ENCODE data around the gene FUT8.
A peak's percentile ranks its signal among the peaks of the same experiment; 100 is the strongest.

Gene FUT8

DNA sequence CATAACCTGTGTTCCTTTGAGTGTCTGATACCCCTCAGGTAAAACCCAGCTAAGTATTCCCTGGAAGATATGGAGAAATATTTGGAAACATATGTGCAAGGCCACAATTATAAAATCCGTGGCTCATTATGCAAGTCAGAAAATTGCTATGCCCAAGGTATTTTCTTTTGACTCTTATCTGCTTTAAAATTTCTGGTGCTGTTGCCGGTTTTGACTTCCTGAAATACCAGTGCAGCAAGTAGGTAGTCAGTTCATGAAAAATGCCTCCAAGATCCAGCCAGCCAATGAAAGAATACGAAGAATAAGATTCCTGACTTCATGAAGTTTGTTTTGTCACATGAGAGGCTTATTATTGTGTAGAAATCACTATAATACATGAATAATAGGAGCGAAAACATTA, 20.2 kb upstream of the FUT8 start:
- no peaks in the 10 kb centered on the region for H3K36me3 ChIP-seq (ENCODE audit: insufficient read depth, low read length)
- no peaks in the 10 kb centered on the region for H3K4me1 ChIP-seq (ENCODE audit: insufficient read depth, low read length)
- 93% methylated on average over 4 of the region's 4 CpGs for WGBS
- no peak overlapping the region for H3K27ac ChIP-seq (ENCODE audit: low read depth, low read length)
- H3K27me3 ChIP-seq (ENCODE audit: insufficient read depth, low read length) = no peaks in the 10 kb centered on the region
- H3K9me3 ChIP-seq (ENCODE audit: insufficient read depth, low read depth, low read length) = peaks cover 21% of the 10 kb centered on the region
- no peak overlapping the region for H3K9ac ChIP-seq (ENCODE audit: low read depth, low read length)
- H3K4me3 ChIP-seq (ENCODE audit: low read length) = no peak overlapping the region

DNA sequence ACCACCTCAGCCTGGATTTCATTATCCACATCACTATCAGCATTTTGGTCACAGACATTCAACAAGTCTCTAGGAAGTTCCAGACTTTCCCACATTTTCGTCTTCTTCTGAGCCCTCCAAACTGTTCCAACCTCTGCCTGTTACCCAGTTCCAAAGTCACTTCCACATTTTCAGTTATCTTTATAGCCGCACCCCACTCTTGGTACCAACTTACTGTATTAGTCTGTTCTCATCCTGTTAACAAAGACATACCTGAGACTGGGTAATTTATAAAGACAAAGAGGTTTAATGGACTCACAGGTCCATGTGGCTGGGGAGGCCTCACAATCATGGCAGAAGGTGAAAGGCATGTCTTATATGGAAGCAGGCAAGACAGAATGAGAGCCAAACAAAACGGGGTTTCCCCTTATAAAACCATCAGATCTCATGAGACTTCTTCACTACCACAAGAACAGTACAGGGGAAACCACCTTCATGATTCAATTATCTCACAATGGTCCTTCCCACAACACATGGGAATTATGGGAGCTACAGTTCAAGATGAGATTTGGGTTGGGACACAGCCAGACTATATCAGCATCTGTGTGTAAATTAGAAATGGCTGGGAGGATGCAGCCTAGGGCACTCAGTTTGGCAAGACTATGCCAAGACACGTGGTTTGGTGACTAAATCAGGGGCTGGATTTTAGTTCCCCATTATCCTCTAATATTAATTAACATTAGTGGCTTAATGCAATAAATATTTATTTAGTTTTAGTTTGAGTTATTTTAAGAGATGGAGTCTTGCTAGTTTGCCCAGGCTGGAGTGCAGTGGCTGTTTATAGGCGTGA, 16.2 kb upstream of the FUT8 start:
- H3K36me3 ChIP-seq (ENCODE audit: insufficient read depth, low read length) = no peaks in the 10 kb centered on the region
- no peak overlapping the region for H3K9ac ChIP-seq (ENCODE audit: low read depth, low read length)
- 78% methylated on average over 4 of the region's 5 CpGs for WGBS
- no peaks in the 10 kb centered on the region for H3K4me1 ChIP-seq (ENCODE audit: insufficient read depth, low read length)
- H3K9me3 ChIP-seq (ENCODE audit: insufficient read depth, low read depth, low read length) = peaks cover 21% of the 10 kb centered on the region
- H3K27me3 ChIP-seq (ENCODE audit: insufficient read depth, low read length) = no peaks in the 10 kb centered on the region
- H3K4me3 ChIP-seq (ENCODE audit: low read length) = no peak overlapping the region
- H3K27ac ChIP-seq (ENCODE audit: low read depth, low read length) = no peak overlapping the region

DNA sequence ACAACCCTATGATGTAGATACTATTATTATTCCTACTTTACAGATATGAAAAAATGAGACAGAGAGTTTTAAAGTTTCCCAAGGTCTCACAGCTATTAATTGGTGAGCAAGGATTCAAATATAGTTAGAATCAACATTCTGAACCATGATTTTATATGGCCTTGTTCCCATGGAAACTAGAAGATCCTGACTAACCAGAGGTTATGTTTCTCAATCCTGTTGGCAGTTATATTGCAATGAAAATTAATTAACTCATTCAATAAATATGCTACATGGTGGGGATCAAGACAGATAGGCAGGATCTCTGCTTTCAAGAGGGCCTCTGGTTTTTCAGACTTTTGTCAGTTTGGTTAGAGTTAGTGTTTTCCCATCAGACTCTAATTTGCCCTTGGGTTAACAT, 9.3 kb upstream of the FUT8 start:
- no peaks in the 10 kb centered on the region for H3K4me1 ChIP-seq (ENCODE audit: insufficient read depth, low read length)
- H3K27me3 ChIP-seq (ENCODE audit: insufficient read depth, low read length) = no peaks in the 10 kb centered on the region
- H3K36me3 ChIP-seq (ENCODE audit: insufficient read depth, low read length) = no peaks in the 10 kb centered on the region
- H3K9ac ChIP-seq (ENCODE audit: low read depth, low read length) = no peak overlapping the region
- no peak overlapping the region for H3K4me3 ChIP-seq (ENCODE audit: low read length)
- no peaks in the 10 kb centered on the region for H3K9me3 ChIP-seq (ENCODE audit: insufficient read depth, low read depth, low read length)
- H3K27ac ChIP-seq (ENCODE audit: low read depth, low read length) = no peak overlapping the region

DNA sequence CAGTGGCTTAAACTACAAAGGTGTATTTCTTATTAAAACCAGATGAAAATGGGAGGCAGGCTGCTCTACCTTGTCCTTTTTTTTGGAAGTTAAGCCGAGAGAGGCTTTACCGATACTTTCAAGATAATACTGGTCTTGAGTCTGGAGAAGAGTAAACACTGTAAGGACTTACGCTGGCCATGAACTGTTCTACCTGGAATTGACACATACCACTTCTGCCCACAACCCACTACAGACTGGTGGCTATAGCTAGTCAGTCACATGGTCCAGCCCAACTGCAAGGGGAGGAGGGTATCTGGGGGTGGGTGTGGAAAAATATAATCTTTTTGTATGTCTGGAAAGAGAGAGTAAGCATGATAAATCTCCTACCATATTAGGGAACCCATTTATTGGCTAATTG, 4.4 kb upstream of the FUT8 start:
- WGBS = 99% methylated on average over 3 of the region's 3 CpGs
- no peaks in the 10 kb centered on the region for H3K36me3 ChIP-seq (ENCODE audit: insufficient read depth, low read length)
- no peak overlapping the region for H3K27ac ChIP-seq (ENCODE audit: low read depth, low read length)
- H3K27me3 ChIP-seq (ENCODE audit: insufficient read depth, low read length) = no peaks in the 10 kb centered on the region
- H3K9me3 ChIP-seq (ENCODE audit: insufficient read depth, low read depth, low read length) = no peaks in the 10 kb centered on the region
- H3K9ac ChIP-seq (ENCODE audit: low read depth, low read length) = no peak overlapping the region
- H3K4me1 ChIP-seq (ENCODE audit: insufficient read depth, low read length) = no peaks in the 10 kb centered on the region
- no peak overlapping the region for H3K4me3 ChIP-seq (ENCODE audit: low read length)

DNA sequence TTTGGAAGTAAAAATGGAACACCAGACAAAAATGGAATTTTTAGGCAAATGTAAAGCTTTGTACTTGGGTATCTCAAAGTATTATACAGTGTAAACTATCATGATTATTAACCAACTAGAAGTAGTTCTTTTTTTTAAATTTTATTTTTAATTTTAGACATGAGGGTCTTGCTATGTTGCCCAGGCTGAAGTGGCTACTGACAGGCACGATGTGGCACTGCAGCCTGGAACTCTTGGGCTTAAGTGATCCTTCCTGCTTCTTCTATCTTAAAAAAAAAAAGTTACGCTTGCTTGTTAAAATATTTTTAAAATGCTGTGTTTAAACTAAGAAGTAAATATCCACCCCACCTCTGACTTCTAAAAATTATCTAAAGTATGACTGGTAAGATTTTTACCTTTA, 1.9 kb upstream of the FUT8 start:
- Histone ChIP-seq H3K9ac (ENCODE audit: low read depth, low read length) (no peak overlapping the region), H3K4me1 (ENCODE audit: insufficient read depth, low read length) (peaks cover 15% of the 10 kb centered on the region), H3K36me3 (ENCODE audit: insufficient read depth, low read length) (no peaks in the 10 kb centered on the region), H3K9me3 (ENCODE audit: insufficient read depth, low read depth, low read length) (no peaks in the 10 kb centered on the region), H3K27me3 (ENCODE audit: insufficient read depth, low read length) (no peaks in the 10 kb centered on the region), H3K4me3 (ENCODE audit: low read length) (0 out of 2 replicates have a peak overlapping the region, but pooled peaks have one; percentile 84), H3K27ac (ENCODE audit: low read depth, low read length) (no peak overlapping the region)
- 100% methylated on average over 1 of the region's 2 CpGs for WGBS

- H3K27ac ChIP-seq (ENCODE audit: low read depth, low read length) = peak overlapping the region; percentile 93
- under 1% methylated on average over 31 of the region's 31 CpGs for WGBS
Observed at GRCh38 chr14:65411656-65412031, 886 bp upstream of the FUT8 start.

DNA sequence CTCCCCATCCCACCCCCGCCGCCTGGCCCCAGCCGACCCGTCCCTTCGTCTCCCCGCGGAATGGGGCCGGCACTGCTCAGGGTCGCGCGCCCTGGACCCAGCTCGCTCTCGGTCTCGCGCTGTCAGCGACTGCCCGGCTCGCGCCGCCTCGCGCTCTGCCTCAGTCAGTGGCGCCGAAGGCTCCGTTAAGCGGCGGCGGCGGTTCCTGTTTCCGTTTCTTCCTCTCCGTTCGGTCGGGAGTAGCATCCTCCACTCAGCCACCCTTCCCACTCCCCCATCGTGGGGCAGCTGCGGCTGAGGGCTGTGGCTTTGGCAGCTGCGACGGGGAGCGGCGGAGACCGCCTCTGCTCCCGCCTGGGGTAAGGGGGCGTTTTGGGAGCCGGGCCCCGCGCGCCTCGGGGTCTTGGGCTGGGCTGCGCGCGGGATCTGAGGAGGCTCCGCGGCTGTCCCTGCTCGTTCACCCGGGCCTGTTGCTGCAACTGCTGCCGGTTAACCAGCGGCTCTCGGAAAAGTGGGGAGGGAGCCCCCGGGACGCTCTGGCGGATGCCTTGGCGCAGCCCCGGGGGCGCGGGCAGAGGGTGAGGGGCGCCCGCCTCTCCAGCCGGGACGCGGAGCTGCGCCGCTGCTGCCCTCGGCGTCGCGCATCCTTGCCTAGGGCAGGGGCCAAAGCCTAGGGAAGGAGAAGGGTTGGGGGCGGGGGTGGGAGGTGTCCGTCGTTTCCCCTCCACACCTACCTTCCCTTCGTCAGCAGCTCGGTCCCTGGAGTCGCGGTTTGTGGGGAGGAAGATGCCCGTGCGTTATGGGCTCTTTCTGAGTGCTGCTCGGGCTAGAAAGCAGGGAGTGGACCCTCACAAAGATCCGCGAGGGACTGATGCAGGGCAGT, 567 bp downstream of the FUT8 start:
- WGBS = under 1% methylated on average over 80 of the region's 87 CpGs
- H3K4me1 ChIP-seq (ENCODE audit: insufficient read depth, low read length) = peaks cover 15% of the 10 kb centered on the region
- peak overlapping the region; percentile 86 for H3K9ac ChIP-seq (ENCODE audit: low read depth, low read length)
- H3K4me3 ChIP-seq (ENCODE audit: low read length) = peak overlapping the region; percentile 84
- no peaks in the 10 kb centered on the region for H3K36me3 ChIP-seq (ENCODE audit: insufficient read depth, low read length)
- H3K27ac ChIP-seq (ENCODE audit: low read depth, low read length) = peak overlapping the region; percentile 78
- no peaks in the 10 kb centered on the region for H3K27me3 ChIP-seq (ENCODE audit: insufficient read depth, low read length)
- H3K9me3 ChIP-seq (ENCODE audit: insufficient read depth, low read depth, low read length) = no peaks in the 10 kb centered on the region

More at GRCh38 chr14:65411656-65412031, 886 bp upstream of the FUT8 start:
- H3K4me3 ChIP-seq (ENCODE audit: low read length) = peak overlapping the region; percentile 84
- no peaks in the 10 kb centered on the region for H3K36me3 ChIP-seq (ENCODE audit: insufficient read depth, low read length)
- H3K4me1 ChIP-seq (ENCODE audit: insufficient read depth, low read length) = peaks cover 15% of the 10 kb centered on the region
- H3K27me3 ChIP-seq (ENCODE audit: insufficient read depth, low read length) = no peaks in the 10 kb centered on the region
- H3K9me3 ChIP-seq (ENCODE audit: insufficient read depth, low read depth, low read length) = no peaks in the 10 kb centered on the region
- H3K9ac ChIP-seq (ENCODE audit: low read depth, low read length) = peak overlapping the region; percentile 85

DNA sequence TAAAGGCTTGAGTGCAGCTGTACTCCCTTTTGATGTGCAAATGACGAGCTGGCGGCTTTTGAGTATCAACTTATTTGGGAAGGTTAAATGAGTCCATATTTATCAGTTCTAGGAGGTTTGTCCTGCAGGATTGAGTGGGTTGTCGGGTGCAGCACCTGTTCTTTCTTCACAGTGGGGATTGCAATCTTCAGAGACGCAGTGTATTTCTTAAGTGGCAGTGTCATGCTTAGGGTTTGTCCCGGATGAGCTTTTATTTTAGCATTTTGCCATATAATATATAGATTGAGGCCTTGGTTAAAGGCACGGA, 1.2 kb downstream of the FUT8 start:
- Histone ChIP-seq H3K27me3 (ENCODE audit: insufficient read depth, low read length) (no peaks in the 10 kb centered on the region), H3K36me3 (ENCODE audit: insufficient read depth, low read length) (no peaks in the 10 kb centered on the region), H3K27ac (ENCODE audit: low read depth, low read length) (peak overlapping the region; percentile 78; the same call in 1 of the 2 replicates), H3K9me3 (ENCODE audit: insufficient read depth, low read depth, low read length) (no peaks in the 10 kb centered on the region), H3K4me3 (ENCODE audit: low read length) (peak overlapping the region; percentile 84), H3K9ac (ENCODE audit: low read depth, low read length) (peak overlapping the region; percentile 86), H3K4me1 (ENCODE audit: insufficient read depth, low read length) (peaks cover 15% of the 10 kb centered on the region)
- 3% methylated on average over 4 of the region's 6 CpGs for WGBS

DNA sequence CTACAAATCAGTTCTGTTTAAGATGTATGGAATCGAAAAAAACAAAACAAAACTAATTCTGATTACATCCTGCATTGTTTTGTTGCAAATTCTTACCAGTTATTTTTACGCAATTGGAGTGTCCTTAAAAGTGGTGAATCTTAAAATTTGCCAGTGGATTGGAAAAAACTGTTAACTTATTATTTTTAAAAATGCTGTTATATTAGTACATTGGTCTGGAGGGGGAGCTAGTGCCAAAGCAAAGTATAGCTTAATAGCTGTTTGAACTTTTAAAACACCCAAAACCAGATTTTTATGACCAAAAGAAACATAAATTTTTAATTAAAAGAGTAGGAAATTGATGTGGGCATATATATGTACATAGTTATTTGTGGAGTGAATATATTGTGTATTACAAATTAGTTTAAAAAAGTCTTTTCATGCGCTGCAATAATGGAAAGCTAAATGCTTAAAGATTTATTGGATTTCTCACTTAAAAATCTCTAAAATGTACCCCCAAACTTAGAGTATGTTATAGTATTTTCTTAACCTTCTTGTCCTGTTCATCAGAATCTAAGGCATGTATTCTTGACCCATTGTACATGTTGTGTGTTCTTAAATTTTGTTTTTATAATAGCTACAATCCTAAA, 2.5 kb downstream of the FUT8 start:
- peaks cover 15% of the 10 kb centered on the region for H3K4me1 ChIP-seq (ENCODE audit: insufficient read depth, low read length)
- no peaks in the 10 kb centered on the region for H3K36me3 ChIP-seq (ENCODE audit: insufficient read depth, low read length)
- no peaks in the 10 kb centered on the region for H3K27me3 ChIP-seq (ENCODE audit: insufficient read depth, low read length)
- peak overlapping the region; percentile 84; the same call in 1 of the 2 replicates for H3K4me3 ChIP-seq (ENCODE audit: low read length)
- 88% methylated on average over 1 of the region's 3 CpGs for WGBS
- no peak overlapping the region for H3K9ac ChIP-seq (ENCODE audit: low read depth, low read length)
- H3K27ac ChIP-seq (ENCODE audit: low read depth, low read length) = no peak overlapping the region
- no peaks in the 10 kb centered on the region for H3K9me3 ChIP-seq (ENCODE audit: insufficient read depth, low read depth, low read length)

GRCh38 chr14:65415613-65416012, 3.1 kb downstream of the FUT8 start:
- no peaks in the 10 kb centered on the region for H3K9me3 ChIP-seq (ENCODE audit: insufficient read depth, low read depth, low read length)

More at GRCh38 chr14:65415613-65416012, 3.1 kb downstream of the FUT8 start:
- Histone ChIP-seq H3K4me3 (ENCODE audit: low read length) (no peak overlapping the region), H3K27ac (ENCODE audit: low read depth, low read length) (no peak overlapping the region), H3K36me3 (ENCODE audit: insufficient read depth, low read length) (no peaks in the 10 kb centered on the region), H3K27me3 (ENCODE audit: insufficient read depth, low read length) (no peaks in the 10 kb centered on the region), H3K9ac (ENCODE audit: low read depth, low read length) (no peak overlapping the region), H3K4me1 (ENCODE audit: insufficient read depth, low read length) (peaks cover 15% of the 10 kb centered on the region)
- 92% methylated on average over 1 of the region's 3 CpGs for WGBS

Measured in HUES64 (cell line).